HEK293T (cell line): ENCODE data around the gene CYP46A1.

Experiments
- CTCF ChIA-PET: fragments of 350-600 bp; formaldehyde crosslinking; extraction: SDS; loops from one replicate; lab custom pipeline; 2021; ENCODE audit warnings: antibody characterized with exemption, inconsistent platforms; lab: Yijun Ruan, JAX
- POLR2A ChIA-PET: fragments of 350-600 bp; formaldehyde crosslinking; extraction: SDS; loops from one replicate; lab custom pipeline; 2020; ENCODE audit warnings: antibody characterized with exemption, inconsistent platforms; lab: Yijun Ruan, JAX
- DNase-seq: peaks from one replicate; pipeline ENCODE4 v3.0.0; 2012; ENCODE audit warnings: mixed read lengths; ENCODE audit errors: extremely low spot score
- ARNT ChIP-seq: fragments of 450-650 bp; IDR thresholded peaks from 2 replicates; pipeline ENCODE4 v1.6.1; 2017; ENCODE audit warnings: mild to moderate bottlenecking
- BHLHE40 ChIP-seq: fragments of 450-650 bp; IDR thresholded peaks from 2 replicates; pipeline ENCODE4 v1.6.1; 2016; ENCODE audit warnings: mild to moderate bottlenecking, moderate library complexity, borderline replicate concordance
- CTBP1 ChIP-seq: fragments of 450-650 bp; IDR thresholded peaks from 2 replicates; pipeline ENCODE4 v1.6.1; 2016; ENCODE audit warnings: borderline replicate concordance
- ELF4 ChIP-seq: fragments of 450-650 bp; IDR thresholded peaks from 2 replicates; pipeline ENCODE4 v1.6.1; 2017; ENCODE audit warnings: antibody characterized with exemption
- FOXA1 ChIP-seq: fragments of 450-650 bp; IDR thresholded peaks from 2 replicates; pipeline ENCODE4 v1.6.1; 2016; ENCODE audit warnings: mild to moderate bottlenecking
- FOXK2 ChIP-seq: fragments of 450-650 bp; IDR thresholded peaks from 2 replicates; pipeline ENCODE4 v1.6.1; 2016; ENCODE audit warnings: mild to moderate bottlenecking
- FOXM1 ChIP-seq: fragments of 450-650 bp; IDR thresholded peaks from 2 replicates; pipeline ENCODE4 v1.6.1; 2017; ENCODE audit warnings: mild to moderate bottlenecking, borderline replicate concordance
- HDGF ChIP-seq: fragments of 450-650 bp; IDR thresholded peaks from 2 replicates; pipeline ENCODE4 v1.6.1; 2017; ENCODE audit warnings: antibody characterized with exemption, borderline replicate concordance
- L3MBTL2 ChIP-seq: fragments of 450-650 bp; conservative IDR thresholded peaks from 2 replicates; pipeline ENCODE4 v1.6.1; 2016; ENCODE audit warnings: mild to moderate bottlenecking
- LEF1 ChIP-seq: fragments of 450-650 bp; IDR thresholded peaks from 2 replicates; pipeline ENCODE4 v1.6.1; 2017; ENCODE audit warnings: mild to moderate bottlenecking, borderline replicate concordance
- NFRKB ChIP-seq: fragments of 450-650 bp; IDR thresholded peaks from 2 replicates; pipeline ENCODE4 v1.6.1; 2016; ENCODE audit warnings: mild to moderate bottlenecking, moderate library complexity
- PKNOX1 ChIP-seq: fragments of 450-650 bp; IDR thresholded peaks from 2 replicates; pipeline ENCODE4 v1.6.1; 2016
- SP1 ChIP-seq: fragments of 450-650 bp; IDR thresholded peaks from 2 replicates; pipeline ENCODE4 v1.6.1; 2017
- SUZ12 ChIP-seq: fragments of 450-650 bp; IDR thresholded peaks from 2 replicates; pipeline ENCODE4 v1.6.1; 2016; ENCODE audit warnings: mild to moderate bottlenecking
- TARDBP ChIP-seq: fragments of 450-650 bp; IDR thresholded peaks from 2 replicates; pipeline ENCODE4 v1.6.1; 2016
- ZNF384 ChIP-seq: fragments of 450-650 bp; IDR thresholded peaks from 2 replicates; pipeline ENCODE4 v1.6.1; 2016

CYP46A1 gene

GRCh38 chr14:99728231-99728920 lies 44.3 kb downstream of the CYP46A1 start:
- POLR2A ChIA-PET = no interaction called here
- no peak for TF ChIP-seq ZNF384
- no peak for TF ChIP-seq SP1
- TF ChIP-seq L3MBTL2 = no peak
- TF ChIP-seq PKNOX1 = no peak
- TF ChIP-seq CTBP1 = no peak
- no peak for TF ChIP-seq FOXK2
- no peak for TF ChIP-seq LEF1
- no peak for TF ChIP-seq BHLHE40
- no peak for TF ChIP-seq ARNT
- TF ChIP-seq TARDBP = no peak
- no peak for TF ChIP-seq ELF4
- no peak for TF ChIP-seq NFRKB
- TF ChIP-seq HDGF = no peak
- no peak for TF ChIP-seq FOXM1
- no peak for TF ChIP-seq FOXA1
- TF ChIP-seq SUZ12 = no peak
- CTCF ChIA-PET = no interaction called here
- no peak for DNase-seq

GRCh38 chr14:99728981-99729451 lies 44.9 kb downstream of the CYP46A1 start:
- DNase-seq = no peak
- TF ChIP-seq CTBP1 (no peak), BHLHE40 (no peak), NFRKB (no peak), ELF4 (no peak), HDGF (no peak), FOXA1 (no peak), PKNOX1 (no peak), SUZ12 (no peak)
- ChIA-PET CTCF (interaction anchor here (1.2 to 1.5 kb wide), 2 partner anchors 8 to 147 kb away, joined by 4 to 10 read pairs; no protein-coding TSS in a partner anchor), POLR2A (no interaction called here)

- POLR2A ChIA-PET = interaction anchor here (0.8 kb wide), 1 partner anchor 14 kb away, joined by 3 read pairs; no protein-coding TSS in a partner anchor
- 0 out of 2 replicates have a peak, but pooled peaks have one; percentile 7 for TF ChIP-seq LEF1
- TF ChIP-seq TARDBP = no peak
- TF ChIP-seq FOXM1 = 0 out of 2 replicates have a peak, but pooled peaks have one; percentile 24
- CTCF ChIA-PET = interaction anchor here (0.6 to 1.7 kb wide), 17 partner anchors 9 to 217 kb away, joined by 3 to 10 read pairs (median 3); no protein-coding TSS in a partner anchor
- DNase-seq = peak; percentile 93
Observed at GRCh38 chr14:99729991-99730875, 46.1 kb downstream of the CYP46A1 start.

GRCh38 chr14:99730876-99731546 lies 46.9 kb downstream of the CYP46A1 start:
- POLR2A ChIA-PET = no interaction called here

More at GRCh38 chr14:99730876-99731546, 46.9 kb downstream of the CYP46A1 start:
- TF ChIP-seq CTBP1 (no peak), L3MBTL2 (no peak), ARNT (no peak), NFRKB (no peak), SUZ12 (no peak), TARDBP (no peak), FOXA1 (no peak), HDGF (no peak), LEF1 (no peak), SP1 (no peak), BHLHE40 (no peak), PKNOX1 (no peak), ZNF384 (no peak), ELF4 (no peak), FOXM1 (no peak), FOXK2 (no peak)
- no peak for DNase-seq
- CTCF ChIA-PET = interaction anchor here (0.8 to 1.7 kb wide), 8 partner anchors 9 to 216 kb away, joined by 3 to 10 read pairs (median 3); no protein-coding TSS in a partner anchor
